Fibroblast of skin of left quadriceps (primary cell): ENCODE measurements around the gene PRKD2.

Experiments used
- DNase-seq, 2 experiments: peaks; one replicate each; pipeline ENCODE4 v3.0.0-alpha.2; 2013; ENCODE audit warnings: low read depth in 2 of 2

Gene PRKD2

DNA sequence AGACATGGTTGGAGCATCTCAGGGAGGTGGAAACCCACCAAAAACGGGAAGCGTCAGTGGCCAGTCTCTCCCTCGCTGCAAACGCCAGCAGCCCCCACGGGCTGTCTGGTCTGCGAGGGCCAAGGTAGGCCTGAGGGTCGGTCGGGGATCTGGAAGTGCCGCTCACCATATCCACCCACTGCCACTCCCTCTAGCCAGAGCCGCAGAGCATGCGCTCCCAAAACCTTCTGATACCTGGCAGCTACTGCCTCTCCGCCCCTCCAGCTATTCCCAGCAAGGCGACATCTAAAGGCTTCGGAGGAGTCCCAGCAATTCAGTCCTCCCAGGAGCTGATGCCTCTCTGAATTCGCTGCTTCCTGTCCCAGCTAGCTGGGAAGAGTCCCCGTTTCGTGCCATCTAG is 24.5 kb upstream of the PRKD2 start:
- DNase-seq: no peak

DNA sequence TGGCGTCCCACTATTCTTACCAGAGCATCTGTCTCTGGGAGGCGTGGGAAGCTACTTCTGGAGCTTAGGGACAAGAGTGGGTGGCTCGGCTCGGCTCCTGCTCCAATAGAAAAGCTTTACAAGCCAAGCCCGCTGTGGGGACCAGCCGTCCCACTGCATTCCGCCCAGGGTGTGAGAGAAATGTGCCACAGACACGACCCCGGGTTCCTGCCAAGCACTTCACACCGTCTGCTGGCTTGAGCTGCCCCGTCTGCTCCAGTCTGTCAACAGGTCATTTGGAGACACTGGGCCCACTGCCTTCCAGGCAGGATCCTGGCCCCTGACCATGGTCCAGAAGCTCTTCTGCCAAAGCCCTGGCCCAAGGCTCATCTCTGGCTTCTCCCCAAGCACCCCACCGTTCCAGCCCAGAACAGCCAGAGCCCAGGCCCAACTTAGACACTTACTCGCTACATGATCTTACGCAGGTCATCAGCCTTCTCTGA is 22.4 kb upstream of the PRKD2 start:
- no peak for DNase-seq

DNA sequence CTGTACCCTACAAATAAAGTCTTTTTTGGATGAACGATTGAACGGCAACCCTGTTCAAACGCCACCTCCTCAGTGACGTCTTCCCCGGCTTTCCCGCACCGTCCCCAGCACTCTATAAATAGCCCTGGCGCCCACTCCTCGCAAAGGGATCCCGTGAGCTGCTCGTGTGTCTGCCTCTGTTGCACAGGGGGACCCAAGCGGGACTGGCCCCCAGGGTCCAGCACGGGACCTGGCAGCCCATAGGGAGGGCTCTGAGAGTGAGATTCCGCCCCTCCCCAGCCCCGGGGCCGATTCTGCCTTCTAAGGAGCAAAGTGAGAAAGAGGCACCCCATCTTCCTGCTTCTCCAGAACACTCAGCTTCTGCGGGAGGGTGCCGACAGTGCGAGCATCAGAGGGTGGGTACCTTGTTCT is 20.9 kb upstream of the PRKD2 start:
- no peak for DNase-seq

DNA sequence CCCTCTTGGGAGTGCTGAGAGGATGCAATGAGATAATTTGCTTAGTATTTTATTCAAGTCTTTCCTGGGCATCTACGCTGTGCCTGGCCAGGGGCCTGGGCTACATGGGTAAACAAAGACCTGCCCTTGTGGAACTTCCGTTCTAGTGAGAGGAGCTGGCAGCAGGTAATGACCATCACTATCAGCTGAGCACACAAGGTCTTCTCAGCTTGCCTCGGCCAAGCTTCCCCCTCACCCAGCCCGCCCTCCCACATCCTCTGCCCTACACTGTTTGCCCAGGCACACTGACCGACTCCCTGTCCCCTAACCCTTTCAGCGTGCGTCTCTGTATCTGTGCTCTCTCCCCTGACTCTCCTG is 20.4 kb upstream of the PRKD2 start:
- DNase-seq: no peak

DNA sequence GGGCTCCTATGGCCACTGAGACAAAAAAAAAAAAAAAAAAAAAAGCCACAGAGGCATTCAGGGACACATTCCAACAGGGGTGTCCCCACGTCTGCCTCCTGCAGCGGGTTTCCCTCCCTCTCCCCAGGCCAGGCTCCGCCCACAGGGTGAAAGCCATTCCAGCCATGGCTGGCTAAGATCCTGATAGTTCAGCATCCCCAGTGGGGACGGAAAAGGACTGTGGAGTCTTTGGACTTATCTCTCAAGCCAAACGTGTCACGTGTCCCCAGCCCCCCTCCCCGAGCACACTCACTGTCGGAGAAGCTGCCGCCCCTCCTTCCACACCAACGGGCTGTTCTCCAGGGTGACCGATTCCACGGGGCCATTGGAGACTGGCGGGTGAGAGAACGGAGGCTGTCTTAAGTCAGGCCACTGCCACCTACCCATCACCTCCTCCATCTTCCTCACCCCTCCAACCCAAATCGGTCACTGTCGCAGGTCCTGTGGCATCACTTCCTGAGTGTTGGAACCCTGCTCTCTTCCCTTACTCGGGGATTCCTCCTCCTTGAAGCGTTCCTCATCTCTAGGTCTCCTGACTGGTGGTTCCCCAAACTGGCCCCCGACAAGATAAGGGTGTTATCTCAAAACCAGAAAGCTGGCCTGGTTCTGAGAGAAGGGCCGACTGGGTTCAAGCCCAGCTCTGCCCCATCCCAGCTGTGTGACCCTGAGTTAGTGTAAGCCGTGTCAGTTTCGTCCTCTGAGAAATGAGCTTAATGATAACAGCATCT is 19.8 kb upstream of the PRKD2 start:
- DNase-seq: no peak

DNA sequence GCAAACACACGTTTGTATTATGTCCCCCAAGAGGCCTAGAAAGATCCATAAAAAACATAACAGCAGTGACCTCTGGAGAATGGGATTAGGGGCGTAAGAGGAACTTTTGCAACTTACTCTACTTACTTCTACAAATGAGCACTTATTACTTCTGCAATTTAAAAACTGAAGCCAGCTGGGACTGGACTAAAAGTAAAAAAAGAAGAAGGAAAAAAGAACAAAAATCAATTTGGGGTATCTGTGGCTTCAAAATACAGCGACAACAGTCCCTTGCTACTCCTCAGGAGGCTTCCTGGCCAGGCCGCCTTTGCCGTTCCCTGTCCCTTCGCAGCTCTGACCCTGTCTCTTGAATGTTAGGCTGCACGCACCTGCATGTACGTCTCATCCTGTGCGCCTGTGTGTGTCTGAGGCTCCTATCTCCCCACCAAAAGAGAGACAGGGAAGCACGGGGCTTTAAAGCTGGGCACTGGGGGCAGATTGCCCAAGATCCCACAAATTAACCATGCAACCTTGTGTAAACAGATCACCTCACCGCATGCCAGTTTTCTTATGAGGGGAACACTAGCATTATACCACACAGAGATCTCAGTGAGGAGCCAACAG is 16.9 kb upstream of the PRKD2 start:
- DNase-seq: no peak

DNA sequence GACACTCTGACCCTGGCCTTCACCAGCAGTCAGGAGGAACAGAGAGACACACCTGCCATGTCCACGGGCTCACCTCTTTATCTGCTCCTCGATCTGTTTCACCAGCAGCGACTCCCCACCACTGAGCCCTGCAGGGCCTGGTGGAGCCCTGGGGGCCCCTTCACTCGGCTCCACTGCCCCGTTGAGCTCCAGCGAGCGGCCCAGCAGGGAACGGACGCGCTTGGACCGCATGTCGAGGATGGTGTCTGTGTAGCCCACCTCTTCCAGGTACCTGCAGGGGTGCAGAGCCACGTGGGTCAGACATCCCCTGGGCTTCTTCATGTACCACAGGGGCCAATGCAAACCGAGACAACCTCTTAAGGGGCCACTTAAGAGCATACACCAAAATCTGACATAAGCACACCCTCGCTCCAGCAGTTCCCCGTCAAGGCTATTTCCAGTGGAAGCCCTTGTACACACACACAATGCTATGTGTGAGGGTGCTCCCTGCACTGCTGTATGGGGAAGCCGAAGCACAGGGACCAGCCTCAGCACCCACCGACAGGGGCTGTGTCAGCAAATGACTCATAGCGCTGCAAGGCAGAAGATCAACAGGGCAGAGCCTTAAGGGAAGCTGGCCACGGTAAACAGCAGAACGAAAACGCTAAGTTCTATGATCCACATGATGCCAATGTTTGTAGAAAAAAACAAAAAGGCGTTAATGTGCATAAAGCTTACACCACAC is 16.2 kb upstream of the PRKD2 start:
- no peak for DNase-seq

DNA sequence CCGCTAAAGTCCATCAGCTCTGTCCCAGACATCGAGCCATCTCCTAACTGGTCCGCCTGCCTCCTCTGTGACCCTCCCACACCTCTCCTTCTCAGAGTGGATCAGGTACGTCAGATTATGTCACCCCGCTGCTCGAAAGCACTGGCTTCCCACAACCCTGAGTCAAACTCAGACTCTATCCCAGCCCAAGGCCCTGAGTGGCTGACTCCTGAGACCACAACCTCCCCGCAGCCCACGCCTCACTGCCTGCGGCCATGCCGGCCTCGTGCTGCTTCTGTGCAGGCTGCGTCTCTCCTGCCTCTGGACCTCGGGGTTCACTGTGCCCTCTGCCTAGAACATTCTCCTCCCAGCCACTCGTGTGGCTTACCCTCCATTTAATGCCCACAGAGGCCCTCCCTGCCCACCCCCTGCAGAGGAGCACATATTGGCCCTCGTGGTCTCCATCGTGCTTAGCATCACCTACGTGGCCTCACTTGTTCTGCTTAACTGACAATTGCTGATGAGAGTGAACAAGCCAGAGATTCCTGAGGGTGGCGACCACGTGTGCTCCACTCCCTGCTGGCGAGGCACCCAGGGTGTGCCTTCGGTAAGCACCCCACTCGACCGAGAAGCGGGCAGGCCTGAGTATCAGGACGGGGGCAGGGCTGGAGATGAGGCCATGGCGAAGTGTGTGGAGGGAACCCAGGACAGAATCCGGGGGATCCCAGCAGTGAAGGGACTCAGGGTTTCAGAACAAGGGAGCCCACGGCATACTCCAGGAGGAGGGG is 15.4 kb upstream of the PRKD2 start:
- DNase-seq: no peak

DNA sequence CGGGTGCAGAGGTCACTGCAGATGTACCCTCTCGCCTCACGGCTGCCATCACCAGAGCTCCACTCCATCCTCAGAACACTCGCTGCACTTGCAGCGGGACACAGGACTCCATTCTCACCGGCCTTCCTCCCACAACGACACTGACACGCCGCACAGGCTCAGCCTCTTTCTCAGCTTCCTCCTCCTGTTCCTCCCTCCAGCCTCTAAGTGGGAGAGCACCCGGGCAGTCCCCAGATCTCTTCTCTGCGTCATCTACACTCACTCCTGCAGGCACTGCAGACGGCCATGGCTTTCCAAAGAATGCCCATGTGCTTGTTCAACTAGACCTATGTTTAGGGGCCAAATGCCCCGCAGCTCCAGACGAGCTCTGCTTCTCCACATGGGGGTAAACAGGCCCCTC is 14.7 kb upstream of the PRKD2 start:
- DNase-seq: no peak

DNA sequence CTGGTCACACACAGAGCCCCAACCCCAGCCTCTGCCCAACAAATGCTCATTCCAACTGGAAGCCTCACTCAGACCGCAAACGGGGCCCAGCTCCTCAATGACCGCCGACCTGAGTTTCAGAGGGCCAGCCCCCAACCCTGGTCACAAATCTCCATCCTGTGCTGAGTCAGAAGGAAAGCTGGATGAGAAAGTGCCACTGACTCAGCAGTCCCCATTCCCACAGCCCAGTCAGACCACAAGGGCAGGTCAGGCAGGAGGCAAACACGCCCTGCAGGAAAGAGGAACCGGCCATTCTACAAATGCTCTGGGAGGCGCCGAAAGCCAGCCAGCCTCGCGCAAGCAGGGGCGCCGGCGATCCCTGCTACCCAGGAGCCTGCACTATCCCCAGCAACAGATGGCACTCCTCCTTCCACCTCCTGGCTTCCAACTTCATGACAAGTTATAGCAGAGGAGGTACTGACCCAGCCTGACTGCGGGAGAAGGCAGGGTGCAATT is 14.1 kb upstream of the PRKD2 start:
- DNase-seq: peak in 1 of 2 experiments; percentile 13

DNA sequence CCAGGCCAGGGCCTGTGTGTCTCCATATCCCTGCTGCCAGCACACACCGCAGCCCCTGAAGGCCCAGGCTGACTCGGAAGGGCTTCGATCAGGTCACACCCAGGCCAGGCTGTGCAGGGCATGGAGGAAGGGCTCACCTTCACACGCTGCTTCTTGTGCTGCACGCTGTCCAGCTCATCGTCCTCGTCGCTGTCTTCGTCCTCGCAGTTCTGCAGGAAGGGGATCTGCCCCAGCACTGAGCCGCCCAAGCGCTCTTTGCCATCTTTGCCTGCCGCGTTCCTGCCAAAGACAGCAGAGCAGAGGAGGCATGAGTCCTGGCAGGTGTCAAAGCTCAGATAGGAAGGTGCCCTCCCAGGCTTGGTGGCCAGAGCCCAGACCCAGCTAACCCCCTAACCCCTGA is 13.7 kb upstream of the PRKD2 start:
- no peak for DNase-seq

DNA sequence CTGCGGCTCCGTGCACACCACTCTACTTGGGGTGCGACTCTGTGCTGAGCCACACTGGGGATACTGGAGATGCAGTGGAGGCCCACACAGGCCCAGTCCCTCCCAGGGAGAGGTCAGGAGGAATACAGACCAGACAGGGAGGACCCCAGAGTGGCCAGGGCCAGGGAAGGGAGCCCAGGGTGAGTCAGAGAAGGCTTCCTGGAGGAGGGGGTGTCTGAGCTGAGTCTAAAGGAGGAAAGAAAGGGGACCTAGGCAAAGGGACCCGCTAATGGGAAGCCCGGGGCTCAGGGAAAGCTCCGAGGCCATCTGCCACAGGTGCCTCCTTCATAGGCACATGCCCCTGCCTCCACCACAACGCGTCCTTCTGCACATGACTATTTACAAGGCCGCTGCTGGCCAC is 13.3 kb upstream of the PRKD2 start:
- no peak for DNase-seq

DNA sequence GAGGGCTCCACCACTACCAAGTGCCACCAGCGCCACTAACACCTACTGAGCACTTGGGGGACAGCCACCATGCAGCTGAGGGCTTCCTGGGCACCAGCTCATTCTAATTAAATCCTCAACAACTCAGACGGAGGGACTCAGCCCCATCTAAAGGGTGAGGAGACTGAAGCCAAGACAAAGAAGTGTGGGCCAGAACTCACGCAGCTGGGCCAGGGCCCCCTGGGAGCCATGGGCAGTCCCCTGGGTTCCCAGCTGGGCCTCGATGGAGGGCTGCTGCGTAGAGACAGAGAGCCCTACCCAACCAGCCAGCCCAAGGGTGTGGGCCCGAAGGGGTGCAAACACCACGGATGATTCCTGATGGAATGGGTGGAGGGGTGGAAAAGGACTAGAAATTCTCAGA is 12.8 kb upstream of the PRKD2 start:
- DNase-seq: no peak

DNA sequence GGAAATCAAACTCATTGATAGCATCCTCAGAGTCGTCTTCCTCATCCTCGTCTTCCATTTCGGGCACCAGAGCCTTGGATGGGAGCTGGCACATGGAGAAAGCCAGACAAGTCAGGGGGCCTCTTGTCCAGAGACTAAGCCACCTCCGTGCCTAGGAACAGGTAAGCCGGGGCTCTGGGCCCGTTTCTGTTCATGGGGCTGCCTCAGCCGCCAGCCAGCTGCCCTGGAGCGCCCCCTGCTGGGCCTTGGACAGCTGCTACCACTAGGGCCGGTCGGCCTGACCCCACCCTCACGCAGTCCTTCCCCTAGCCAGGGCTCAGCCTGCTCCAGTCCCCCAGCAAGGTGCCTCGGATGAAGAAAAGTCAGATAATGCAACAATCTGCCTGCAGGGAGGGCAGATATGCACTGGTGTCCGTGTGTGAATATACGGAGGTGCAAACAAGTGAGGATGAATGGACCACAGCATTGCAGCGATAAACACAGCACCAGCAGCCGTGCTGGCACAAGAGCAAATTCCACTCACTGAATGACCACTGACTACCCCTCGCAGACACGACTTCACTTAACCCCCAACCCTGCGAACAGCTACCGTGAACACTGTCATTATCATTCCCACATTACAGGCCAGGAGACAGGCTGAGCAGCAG is 11.9 kb upstream of the PRKD2 start:
- peak in 1 of 2 experiments; percentile 9 for DNase-seq

DNA sequence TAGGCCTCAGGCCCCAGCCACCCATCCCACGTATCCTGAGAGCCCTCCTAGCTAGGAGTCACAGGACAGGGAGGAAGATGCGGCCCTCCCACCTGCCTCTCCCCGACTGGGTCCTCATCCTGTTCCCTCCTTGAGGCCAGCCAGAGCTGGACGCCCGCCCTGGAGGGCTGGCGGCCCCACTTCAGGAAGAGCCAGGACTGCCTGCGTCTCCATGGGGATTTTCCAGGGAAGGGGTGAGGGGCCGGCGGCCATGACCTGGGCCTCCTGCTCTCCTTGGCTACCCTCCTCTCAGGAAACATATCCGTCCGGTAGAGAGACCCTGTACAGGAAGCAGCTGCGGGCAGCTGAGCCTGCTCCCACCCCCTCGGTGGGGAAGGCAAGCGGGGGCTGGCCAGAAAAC is 11.3 kb upstream of the PRKD2 start:
- DNase-seq: no peak

DNA sequence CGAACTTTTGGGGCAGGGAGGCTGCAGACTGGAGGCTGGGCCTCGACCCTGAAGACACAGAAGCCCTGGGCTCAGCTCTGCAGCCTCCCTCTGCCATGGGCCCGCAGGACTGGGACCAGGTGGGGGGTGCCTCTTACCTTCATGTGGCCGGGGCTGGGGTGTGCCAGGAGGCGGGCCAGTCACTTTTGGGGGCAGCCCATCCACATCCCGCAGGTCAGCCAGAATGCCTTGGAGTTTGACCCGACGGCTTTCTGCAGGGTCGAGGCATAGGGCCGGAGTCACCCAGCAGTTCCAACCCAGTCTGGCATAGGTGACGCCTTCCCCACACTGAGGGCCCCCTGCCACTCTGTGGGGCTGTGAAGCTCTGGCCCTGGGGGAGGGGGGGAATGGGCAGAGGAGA is 10.8 kb upstream of the PRKD2 start:
- no peak for DNase-seq

DNA sequence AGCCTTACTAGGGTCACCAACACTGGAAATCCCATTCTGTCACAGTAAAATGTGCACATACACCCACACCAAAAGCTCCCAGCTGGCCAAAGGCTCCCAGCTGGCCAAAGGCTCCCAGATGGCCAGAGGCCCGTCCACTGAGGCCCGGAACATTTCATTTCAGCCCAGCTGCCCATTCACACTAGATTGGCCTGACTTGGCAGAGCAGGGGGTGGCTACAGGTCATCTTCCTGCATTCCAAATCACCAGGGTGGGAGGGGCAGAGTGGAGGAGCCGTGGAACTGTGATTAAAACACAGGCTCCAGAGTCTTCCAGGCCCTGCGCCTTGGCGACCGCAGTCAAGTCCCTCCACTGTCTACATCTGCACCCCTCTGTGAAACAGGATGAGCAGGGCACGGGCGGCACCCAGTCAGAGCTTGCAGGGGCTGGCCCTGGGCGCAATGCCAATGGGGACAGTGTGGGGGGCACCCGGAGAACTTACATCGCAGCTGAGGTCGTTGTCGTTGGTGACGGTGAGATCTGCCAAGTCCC is 10.1 kb upstream of the PRKD2 start:
- no peak for DNase-seq

DNA sequence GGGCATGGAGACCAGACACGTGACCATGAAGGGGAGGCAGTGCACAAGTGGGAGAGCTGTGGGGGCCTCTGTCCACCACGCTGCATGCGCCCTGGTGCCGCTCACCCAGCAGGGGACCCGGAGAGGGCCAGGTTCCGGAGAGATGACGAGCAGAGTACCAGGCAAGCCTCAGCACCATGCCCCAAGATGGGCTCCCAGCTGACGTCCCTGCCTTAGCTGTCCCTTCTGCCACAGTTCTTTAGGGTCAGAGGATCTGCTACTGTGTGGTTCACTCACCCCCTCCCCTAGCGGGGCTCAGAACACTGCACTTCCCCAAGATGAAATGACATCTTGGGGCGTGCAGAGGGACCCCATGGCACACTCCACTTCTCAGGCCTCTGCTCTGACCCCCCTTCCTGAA is 9.6 kb upstream of the PRKD2 start:
- DNase-seq: no peak

DNA sequence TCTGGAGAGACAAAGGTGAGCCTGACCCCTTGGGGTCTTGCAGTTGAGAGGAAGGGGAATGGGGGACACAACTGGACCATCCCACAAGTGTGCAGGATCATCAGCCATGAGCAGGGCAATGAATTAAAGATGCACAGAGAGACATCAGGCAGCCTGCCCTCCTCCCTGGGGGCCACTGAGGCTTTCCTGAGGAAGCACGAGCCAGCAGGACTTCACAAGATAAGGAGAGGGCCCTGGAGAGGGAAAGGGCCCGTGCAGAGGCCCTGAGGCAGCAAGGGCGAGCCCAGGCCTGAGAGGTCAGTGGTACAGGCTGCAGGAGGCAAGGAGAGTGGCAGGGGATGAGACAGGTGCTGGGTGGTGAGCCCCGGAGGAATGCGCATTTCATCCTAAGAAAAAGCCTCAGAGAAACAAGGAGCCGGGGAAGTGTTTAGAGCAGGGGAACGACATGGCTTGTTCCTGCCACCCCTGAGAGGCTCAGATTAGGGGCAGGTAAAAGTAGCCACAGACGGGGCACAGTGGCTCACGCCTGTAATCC is 9.0 kb upstream of the PRKD2 start:
- no peak for DNase-seq

DNA sequence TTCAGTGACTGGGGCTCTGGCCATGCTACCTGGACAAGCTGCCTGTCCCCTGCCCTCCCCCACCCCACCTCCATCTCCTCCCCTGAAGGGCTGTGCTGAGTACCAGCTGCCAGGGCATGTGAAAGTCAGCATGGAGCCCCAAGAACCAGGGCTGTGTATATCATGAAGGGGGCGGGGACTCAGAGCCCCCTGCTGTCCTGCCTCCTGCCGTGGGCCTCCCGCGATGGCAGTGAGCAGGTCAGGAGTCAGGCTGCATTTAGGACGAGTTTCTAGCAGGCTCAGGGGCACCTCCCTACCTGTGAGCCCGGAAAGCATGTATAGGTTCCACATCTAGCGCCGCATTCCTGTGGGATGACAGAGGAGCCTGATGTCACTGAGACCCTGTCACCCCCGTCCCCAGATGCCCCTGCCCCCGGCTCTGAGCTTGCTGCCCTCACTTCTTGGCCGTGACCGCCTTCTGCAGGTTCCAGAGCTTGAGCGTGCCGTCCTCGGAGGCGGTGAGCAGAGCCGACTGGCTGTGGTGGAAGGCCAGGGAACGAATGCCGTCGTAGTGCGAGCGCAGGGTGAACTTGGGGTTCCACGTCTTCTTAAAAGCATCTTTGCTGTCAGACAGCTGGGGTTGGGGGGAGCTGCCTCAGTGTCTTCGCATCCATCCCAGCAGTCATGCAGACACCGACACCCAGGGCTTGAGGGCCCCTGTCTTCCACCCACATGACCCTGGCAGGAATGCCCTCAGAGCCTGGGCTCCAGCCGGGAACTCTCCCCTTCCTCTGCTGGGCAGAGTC is 8.3 kb upstream of the PRKD2 start:
- DNase-seq: no peak
